Activated naive CD8-positive, alpha-beta T cell treated with anti-CD3 and anti-CD28 coated beads, Interleukin-2, amount 50 U/mL, for 24 hours (primary cell): ENCODE measurements around the gene ST3GAL5.

ENCODE experiments used
- ATAC-seq: fragments of 150-1000 bp; cut with Tn5 transposase; one replicate; pipeline ENCODE4 v1.10.0; 2021
- DNase-seq: peaks from one replicate; pipeline ENCODE4 v3.0.0; 2021
- H3K27ac Mint-ChIP-seq: one replicate; pipeline ENCODE4 v1.8.0; 2021; ENCODE audit warnings: mild to moderate bottlenecking, mixed read lengths
- H3K27me3 Mint-ChIP-seq: one replicate; pipeline ENCODE4 v1.8.0; 2021; ENCODE audit warnings: mixed read lengths
- H3K36me3 Mint-ChIP-seq: one replicate; pipeline ENCODE4 v1.8.0; 2021; ENCODE audit warnings: low read depth, mixed read lengths
- H3K4me1 Mint-ChIP-seq: one replicate; pipeline ENCODE4 v1.8.0; 2021; ENCODE audit warnings: mixed read lengths
- H3K4me3 Mint-ChIP-seq: one replicate; pipeline ENCODE4 v1.8.0; 2021; ENCODE audit warnings: mild to moderate bottlenecking, moderate library complexity, mixed read lengths
- H3K9me3 Mint-ChIP-seq: one replicate; pipeline ENCODE4 v1.8.0; 2021; ENCODE audit warnings: mixed read lengths

ST3GAL5 gene

GRCh38 chr2:85828725-85829124 lies 60.1 kb downstream of the ST3GAL5 start:
- no peaks in the 10 kb centered on the region for H3K27me3 Mint-ChIP-seq
- no peak for DNase-seq
- H3K4me3 Mint-ChIP-seq = no peak overlapping the region
- H3K9me3 Mint-ChIP-seq = no peaks in the 10 kb centered on the region
- H3K27ac Mint-ChIP-seq = no peak overlapping the region
- no peaks in the 10 kb centered on the region for H3K36me3 Mint-ChIP-seq
- H3K4me1 Mint-ChIP-seq = peaks cover 25% of the 10 kb centered on the region
- ATAC-seq = no peak

- Mint-ChIP-seq H3K9me3 (no peaks in the 10 kb centered on the region), H3K4me3 (no peak overlapping the region), H3K4me1 (peaks cover 25% of the 10 kb centered on the region), H3K27me3 (no peaks in the 10 kb centered on the region), H3K36me3 (no peaks in the 10 kb centered on the region), H3K27ac (no peak overlapping the region)
- DNase-seq (no peak), ATAC-seq (no peak)
Measured at GRCh38 chr2:85827879-85828569, 60.8 kb downstream of the ST3GAL5 start.

GRCh38 chr2:85826990-85827878 lies 61.6 kb downstream of the ST3GAL5 start:
- peak; percentile 85 for DNase-seq
- H3K27me3 Mint-ChIP-seq = no peaks in the 10 kb centered on the region
- no peak overlapping the region for H3K4me3 Mint-ChIP-seq
- H3K36me3 Mint-ChIP-seq = no peaks in the 10 kb centered on the region
- H3K27ac Mint-ChIP-seq = no peak overlapping the region
- ATAC-seq = peak; percentile 92
- no peaks in the 10 kb centered on the region for H3K9me3 Mint-ChIP-seq
- H3K4me1 Mint-ChIP-seq = peaks cover 25% of the 10 kb centered on the region

- no peaks in the 10 kb centered on the region for H3K36me3 Mint-ChIP-seq
- peaks cover 3% of the 10 kb centered on the region for H3K27me3 Mint-ChIP-seq
- ATAC-seq (no peak), DNase-seq (no peak)
- H3K9me3 Mint-ChIP-seq = no peaks in the 10 kb centered on the region
- H3K4me1 Mint-ChIP-seq = peaks cover 12% of the 10 kb centered on the region
- H3K27ac Mint-ChIP-seq = no peak overlapping the region
- H3K4me3 Mint-ChIP-seq = no peak overlapping the region
Measured at GRCh38 chr2:85823951-85824350, 64.8 kb downstream of the ST3GAL5 start.

- ATAC-seq (no peak), DNase-seq (no peak)
- Mint-ChIP-seq H3K27ac (no peak overlapping the region), H3K4me1 (peaks cover 8% of the 10 kb centered on the region), H3K36me3 (no peaks in the 10 kb centered on the region), H3K4me3 (no peak overlapping the region), H3K27me3 (peaks cover 3% of the 10 kb centered on the region), H3K9me3 (no peaks in the 10 kb centered on the region)
Measured at GRCh38 chr2:85822766-85823165, 66.0 kb downstream of the ST3GAL5 start.

- ATAC-seq (no peak), DNase-seq (no peak)
- Mint-ChIP-seq H3K9me3 (no peaks in the 10 kb centered on the region), H3K4me3 (no peak overlapping the region), H3K4me1 (no peaks in the 10 kb centered on the region), H3K36me3 (no peaks in the 10 kb centered on the region), H3K27ac (no peak overlapping the region), H3K27me3 (peaks cover 3% of the 10 kb centered on the region)
Measured at GRCh38 chr2:85819811-85820510, 68.8 kb downstream of the ST3GAL5 start.

- no peak overlapping the region for H3K27ac Mint-ChIP-seq
- H3K9me3 Mint-ChIP-seq = no peaks in the 10 kb centered on the region
- no peaks in the 10 kb centered on the region for H3K4me1 Mint-ChIP-seq
- peaks cover 7% of the 10 kb centered on the region for H3K27me3 Mint-ChIP-seq
- no peak overlapping the region for H3K4me3 Mint-ChIP-seq
- no peaks in the 10 kb centered on the region for H3K36me3 Mint-ChIP-seq
- DNase-seq = no peak
- ATAC-seq = no peak
Measured at GRCh38 chr2:85814802-85815550, 73.8 kb downstream of the ST3GAL5 start.

- Mint-ChIP-seq H3K36me3 (no peaks in the 10 kb centered on the region), H3K27ac (no peak overlapping the region), H3K27me3 (peaks cover 7% of the 10 kb centered on the region), H3K4me3 (no peak overlapping the region), H3K9me3 (no peaks in the 10 kb centered on the region), H3K4me1 (no peaks in the 10 kb centered on the region)
- ATAC-seq (peak; percentile 85), DNase-seq (peak; percentile 88)
Measured at GRCh38 chr2:85813982-85814801, 74.6 kb downstream of the ST3GAL5 start.

GRCh38 chr2:85813211-85813981 lies 75.4 kb downstream of the ST3GAL5 start:
- no peak overlapping the region for H3K4me3 Mint-ChIP-seq
- ATAC-seq = no peak
- no peaks in the 10 kb centered on the region for H3K9me3 Mint-ChIP-seq
- no peak for DNase-seq
- H3K36me3 Mint-ChIP-seq = no peaks in the 10 kb centered on the region
- no peak overlapping the region for H3K27ac Mint-ChIP-seq
- no peaks in the 10 kb centered on the region for H3K4me1 Mint-ChIP-seq
- peaks cover 7% of the 10 kb centered on the region for H3K27me3 Mint-ChIP-seq

GRCh38 chr2:85812094-85812735 lies 76.6 kb downstream of the ST3GAL5 start:
- Mint-ChIP-seq H3K9me3 (no peaks in the 10 kb centered on the region), H3K4me3 (no peak overlapping the region), H3K27ac (no peak overlapping the region), H3K36me3 (no peaks in the 10 kb centered on the region), H3K4me1 (no peaks in the 10 kb centered on the region), H3K27me3 (peaks cover 7% of the 10 kb centered on the region)
- ATAC-seq (no peak), DNase-seq (no peak)

- Mint-ChIP-seq H3K36me3 (no peaks in the 10 kb centered on the region), H3K27me3 (peaks cover 7% of the 10 kb centered on the region), H3K4me3 (no peak overlapping the region), H3K27ac (no peak overlapping the region), H3K9me3 (no peaks in the 10 kb centered on the region), H3K4me1 (no peaks in the 10 kb centered on the region)
- ATAC-seq (no peak), DNase-seq (no peak)
Measured at GRCh38 chr2:85811180-85812093, 77.4 kb downstream of the ST3GAL5 start.
